ENCODE results near the gene XRN1. TPM values are rescaled to one million over a fixed set of nuclear protein-coding genes. Genes with fewer than 3 reads are reported as not detected.
"Not testable (repeated sequence)": the region's sequence is repeated elsewhere in the genome, so short reads cannot be mapped to it uniquely, and the experiment has no call there.

The XRN1 gene
- total RNA-seq, 1 donor from 2014 or later, result 50.1 TPM

GRCh38 chr3:142447301-142447851, 461 bp downstream of the XRN1 start:
- Mint-ChIP-seq H3K27ac (ENCODE audit: unreplicated experiment) (peak overlapping the region; percentile 98), H3K27me3 (ENCODE audit: unreplicated experiment) (no peaks in the 10 kb centered on the region), H3K9me3 (ENCODE audit: unreplicated experiment) (no peaks in the 10 kb centered on the region), H3K4me1 (ENCODE audit: unreplicated experiment) (peaks cover 38% of the 10 kb centered on the region), H3K4me3 (ENCODE audit: unreplicated experiment) (peak overlapping the region; percentile 95), H3K36me3 (ENCODE audit: low read depth, unreplicated experiment) (peaks cover 17% of the 10 kb centered on the region)
- peak; percentile 31 for DNase-seq (ENCODE audit: low spot score)
- TF ChIP-seq CTCF (IDR thresholded peaks at IDR 0.05; ENCODE audit: unreplicated experiment), result no peak

- Mint-ChIP-seq H3K9me3 (ENCODE audit: unreplicated experiment) (no peaks in the 10 kb centered on the region), H3K27me3 (ENCODE audit: unreplicated experiment) (no peaks in the 10 kb centered on the region), H3K4me1 (ENCODE audit: unreplicated experiment) (peaks cover 38% of the 10 kb centered on the region), H3K27ac (ENCODE audit: unreplicated experiment) (peak overlapping the region; percentile 98), H3K4me3 (ENCODE audit: unreplicated experiment) (peak overlapping the region; percentile 95), H3K36me3 (ENCODE audit: low read depth, unreplicated experiment) (peaks cover 13% of the 10 kb centered on the region)
- no peak for TF ChIP-seq CTCF (IDR thresholded peaks at IDR 0.05; ENCODE audit: unreplicated experiment)
- no peak for DNase-seq (ENCODE audit: low spot score)
Observed at GRCh38 chr3:142445816-142446254, 2.0 kb downstream of the XRN1 start.

- H3K4me1 Mint-ChIP-seq (ENCODE audit: unreplicated experiment), result peaks cover 42% of the 10 kb centered on the region
- no peaks in the 10 kb centered on the region for H3K27me3 Mint-ChIP-seq (ENCODE audit: unreplicated experiment)
- no peak for TF ChIP-seq CTCF (IDR thresholded peaks at IDR 0.05; ENCODE audit: unreplicated experiment)
- H3K27ac Mint-ChIP-seq (ENCODE audit: unreplicated experiment), result no peak overlapping the region
- H3K9me3 Mint-ChIP-seq (ENCODE audit: unreplicated experiment), result no peaks in the 10 kb centered on the region
- H3K4me3 Mint-ChIP-seq (ENCODE audit: unreplicated experiment), result no peak overlapping the region
- peaks cover 13% of the 10 kb centered on the region for H3K36me3 Mint-ChIP-seq (ENCODE audit: low read depth, unreplicated experiment)
- DNase-seq (ENCODE audit: low spot score), result no peak
Observed at GRCh38 chr3:142444343-142444742, 3.5 kb downstream of the XRN1 start.

- not testable (repeated sequence) for H3K27ac Mint-ChIP-seq (ENCODE audit: unreplicated experiment); H3K9me3 Mint-ChIP-seq (ENCODE audit: unreplicated experiment); DNase-seq (ENCODE audit: low spot score); H3K27me3 Mint-ChIP-seq (ENCODE audit: unreplicated experiment)
- peak overlapping the region; percentile 71 for H3K4me3 Mint-ChIP-seq (ENCODE audit: unreplicated experiment)
- H3K36me3 Mint-ChIP-seq (ENCODE audit: low read depth, unreplicated experiment), result peaks cover 23% of the 10 kb centered on the region
- H3K4me1 Mint-ChIP-seq (ENCODE audit: unreplicated experiment), result peaks cover 42% of the 10 kb centered on the region
Observed at GRCh38 chr3:142443060-142443459, 4.8 kb downstream of the XRN1 start.

- H3K27me3 Mint-ChIP-seq (ENCODE audit: unreplicated experiment); H3K27ac Mint-ChIP-seq (ENCODE audit: unreplicated experiment); H3K9me3 Mint-ChIP-seq (ENCODE audit: unreplicated experiment); H3K4me3 Mint-ChIP-seq (ENCODE audit: unreplicated experiment); DNase-seq (ENCODE audit: low spot score): not testable (repeated sequence)
- H3K4me1 Mint-ChIP-seq (ENCODE audit: unreplicated experiment), result peaks cover 35% of the 10 kb centered on the region
- H3K36me3 Mint-ChIP-seq (ENCODE audit: low read depth, unreplicated experiment), result peaks cover 36% of the 10 kb centered on the region
Observed at GRCh38 chr3:142439499-142440220, 8.2 kb downstream of the XRN1 start.

- Mint-ChIP-seq H3K36me3 (ENCODE audit: low read depth, unreplicated experiment) (peaks cover 30% of the 10 kb centered on the region), H3K4me1 (ENCODE audit: unreplicated experiment) (peaks cover 30% of the 10 kb centered on the region)
- not testable (repeated sequence) for H3K4me3 Mint-ChIP-seq (ENCODE audit: unreplicated experiment); DNase-seq (ENCODE audit: low spot score); H3K27me3 Mint-ChIP-seq (ENCODE audit: unreplicated experiment); H3K9me3 Mint-ChIP-seq (ENCODE audit: unreplicated experiment); H3K27ac Mint-ChIP-seq (ENCODE audit: unreplicated experiment)
Observed at GRCh38 chr3:142438096-142438495, 9.7 kb downstream of the XRN1 start.

Measured in endothelial cell (in vitro differentiated cells).